ENCODE results near the gene TBX15.

DNA sequence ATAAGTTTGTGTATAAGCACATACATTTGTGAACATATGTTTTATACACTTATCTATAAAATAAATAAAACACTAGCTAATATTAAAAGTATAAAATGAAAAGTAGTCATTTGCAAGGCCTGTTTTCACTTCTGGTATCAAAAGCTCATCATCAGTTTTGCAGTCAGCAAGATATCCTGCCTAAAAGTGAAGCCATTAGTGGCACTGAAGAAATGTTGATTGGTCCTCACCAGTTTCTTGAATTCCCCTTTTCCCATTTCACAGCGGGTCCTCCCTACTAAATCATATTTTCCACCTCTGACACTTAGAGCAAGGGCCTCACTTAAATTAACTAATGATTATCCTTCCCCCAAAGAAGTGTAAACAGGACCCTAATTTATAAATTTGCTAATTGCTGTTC, 6.7 kb downstream of the TBX15 start:
- TF ChIP-seq CTCF (IDR thresholded peaks at IDR 0.05) = no peak
- TF ChIP-seq POLR2A (IDR thresholded peaks at IDR 0.05) = no peak

All from thyroid gland (tissue), 4 donors.